Activated T-helper 2 cell treated with anti-CD3 and anti-CD28 coated beads, Interferon-gamma antibody, Interleukin-2, Interleukin-4, amounts not matched to agents 10 μg/mL and 5 μg/mL and 100 μg/mL, durations not matched to agents 14 hours and 24 hours and 36 hours (primary cell): ENCODE measurements around the gene LRFN4. TPM values are rescaled to one million over a fixed set of nuclear protein-coding genes. Genes with fewer than 3 reads are reported as not detected.
"Not testable (repeated sequence)": the region's sequence is repeated elsewhere in the genome, so short reads cannot be mapped to it uniquely, and the experiment has no call there.

Experiments used
- DNase-seq: peaks from one replicate; pipeline ENCODE4 v3.0.0; 2021; ENCODE audit warnings: low spot score
- H3K27ac Mint-ChIP-seq: one replicate; pipeline ENCODE4 v1.8.0; 2021; ENCODE audit warnings: mixed read lengths
- H3K27me3 Mint-ChIP-seq: one replicate; pipeline ENCODE4 v1.8.0; 2021; ENCODE audit warnings: low read depth, mixed read lengths
- H3K36me3 Mint-ChIP-seq: one replicate; pipeline ENCODE4 v1.8.0; 2021; ENCODE audit warnings: low read depth, mixed read lengths
- H3K4me1 Mint-ChIP-seq: one replicate; pipeline ENCODE4 v1.8.0; 2021; ENCODE audit warnings: low read depth, mixed read lengths
- H3K4me3 Mint-ChIP-seq: one replicate; pipeline ENCODE4 v1.8.0; 2021; ENCODE audit warnings: low read depth, mild to moderate bottlenecking, moderate library complexity, mixed read lengths
- H3K9me3 Mint-ChIP-seq: one replicate; pipeline ENCODE4 v1.8.0; 2021; ENCODE audit warnings: mixed read lengths
- intact Hi-C: fragments of 100-400 bp; cut with micrococcal nuclease; formaldehyde crosslinking; loops from one replicate; pipeline ENCODE4 v1.15.1; 2023
- total RNA-seq: library from RNA; stranded (reverse); gene quantifications from 2 replicates; pipeline ENCODE4 v1.2.3, GENCODE V29; 2022

Gene LRFN4
- 48.9 and 50.3 TPM in 2 replicates for total RNA-seq

- peak within 1 kb of the TSS; percentile 92 for H3K4me3 Mint-ChIP-seq
- H3K9me3 Mint-ChIP-seq = no peaks in the 10 kb centered on the region
- peak within 1 kb of the TSS; percentile 94 for H3K27ac Mint-ChIP-seq
- DNase-seq = no peak
- no peaks in the 10 kb centered on the region for H3K36me3 Mint-ChIP-seq
- H3K4me1 Mint-ChIP-seq = peaks cover 8% of the 10 kb centered on the region
- intact Hi-C loops = loop anchor here (2.0 kb wide), 2 partner anchors 14 to 102 kb away; partner anchors contain the start of genes PC and RCE1
- H3K27me3 Mint-ChIP-seq = no peaks in the 10 kb centered on the region
These were observed at the start of gene LRFN4 for GRCh38 chr11:66856496-66857233. TSS of gene LRFN4 (plus strand) at chr11:66857064. CDS start at chr11:66857745, 681 bp downstream.

- DNase-seq = no peak
- intact Hi-C loops = no loop called here
- no peak overlapping the region for H3K4me3 Mint-ChIP-seq
- H3K27me3 Mint-ChIP-seq = no peaks in the 10 kb centered on the region
- H3K9me3 Mint-ChIP-seq = no peaks in the 10 kb centered on the region
- H3K36me3 Mint-ChIP-seq = no peaks in the 10 kb centered on the region
- no peak overlapping the region for H3K27ac Mint-ChIP-seq
- H3K4me1 Mint-ChIP-seq = peaks cover 2% of the 10 kb centered on the region
These were observed 47.3 kb upstream of the LRFN4 start for GRCh38 chr11:66809592-66809991.

GRCh38 chr11:66810576-66811185 lies 46.2 kb upstream of the LRFN4 start:
- no peak for DNase-seq
- Mint-ChIP-seq H3K4me3 (no peak overlapping the region), H3K27me3 (no peaks in the 10 kb centered on the region), H3K36me3 (no peaks in the 10 kb centered on the region), H3K27ac (no peak overlapping the region), H3K4me1 (peaks cover 7% of the 10 kb centered on the region), H3K9me3 (no peaks in the 10 kb centered on the region)
- intact Hi-C loops = loop anchor here (10.0 kb wide), 1 partner anchor 56 kb away; no protein-coding TSS in a partner anchor

- intact Hi-C loops = loop anchor here (10.0 kb wide), 1 partner anchor 60 kb away; no protein-coding TSS in a partner anchor
- no peak overlapping the region for H3K27ac Mint-ChIP-seq
These were observed 42.2 kb upstream of the LRFN4 start for GRCh38 chr11:66814678-66815077.

GRCh38 chr11:66815646-66816045 lies 41.2 kb upstream of the LRFN4 start:
- H3K27ac Mint-ChIP-seq = no peak overlapping the region
- intact Hi-C loops = loop anchor here (10.0 kb wide), 1 partner anchor 61 kb away; no protein-coding TSS in a partner anchor
- no peak for DNase-seq
- H3K27me3 Mint-ChIP-seq = no peaks in the 10 kb centered on the region
- peaks cover 7% of the 10 kb centered on the region for H3K4me1 Mint-ChIP-seq
- H3K4me3 Mint-ChIP-seq = no peak overlapping the region
- H3K36me3 Mint-ChIP-seq = no peaks in the 10 kb centered on the region
- no peaks in the 10 kb centered on the region for H3K9me3 Mint-ChIP-seq

More at GRCh38 chr11:66814678-66815077, 42.2 kb upstream of the LRFN4 start:
- no peak for DNase-seq
- no peaks in the 10 kb centered on the region for H3K36me3 Mint-ChIP-seq
- H3K4me1 Mint-ChIP-seq = peaks cover 7% of the 10 kb centered on the region
- no peaks in the 10 kb centered on the region for H3K9me3 Mint-ChIP-seq
- H3K4me3 Mint-ChIP-seq = no peak overlapping the region
- H3K27me3 Mint-ChIP-seq = no peaks in the 10 kb centered on the region

- H3K9me3 Mint-ChIP-seq = no peaks in the 10 kb centered on the region
- peaks cover 7% of the 10 kb centered on the region for H3K4me1 Mint-ChIP-seq
- no peak overlapping the region for H3K4me3 Mint-ChIP-seq
- no peaks in the 10 kb centered on the region for H3K36me3 Mint-ChIP-seq
- no peak overlapping the region for H3K27ac Mint-ChIP-seq
- intact Hi-C loops = loop anchor here (10.0 kb wide), 1 partner anchor 64 kb away; no protein-coding TSS in a partner anchor
- no peak for DNase-seq
- no peaks in the 10 kb centered on the region for H3K27me3 Mint-ChIP-seq
These were observed 38.5 kb upstream of the LRFN4 start for GRCh38 chr11:66818231-66818955.

GRCh38 chr11:66820381-66820780 lies 36.5 kb upstream of the LRFN4 start:
- H3K36me3 Mint-ChIP-seq = no peaks in the 10 kb centered on the region
- no peak overlapping the region for H3K4me3 Mint-ChIP-seq
- peaks cover 4% of the 10 kb centered on the region for H3K4me1 Mint-ChIP-seq
- no peaks in the 10 kb centered on the region for H3K9me3 Mint-ChIP-seq
- intact Hi-C loops = no loop called here
- H3K27me3 Mint-ChIP-seq = no peaks in the 10 kb centered on the region
- H3K27ac Mint-ChIP-seq = no peak overlapping the region
- DNase-seq = no peak

GRCh38 chr11:66820901-66821300 lies 36.0 kb upstream of the LRFN4 start:
- H3K27me3 Mint-ChIP-seq = no peaks in the 10 kb centered on the region
- H3K4me3 Mint-ChIP-seq = no peak overlapping the region
- intact Hi-C loops = no loop called here
- no peaks in the 10 kb centered on the region for H3K4me1 Mint-ChIP-seq
- no peaks in the 10 kb centered on the region for H3K36me3 Mint-ChIP-seq
- H3K27ac Mint-ChIP-seq = no peak overlapping the region
- DNase-seq = no peak
- H3K9me3 Mint-ChIP-seq = no peaks in the 10 kb centered on the region

GRCh38 chr11:66823700-66824099 lies 33.2 kb upstream of the LRFN4 start:
- Mint-ChIP-seq H3K4me3 (no peak overlapping the region), H3K4me1 (no peaks in the 10 kb centered on the region), H3K9me3 (no peaks in the 10 kb centered on the region), H3K27me3 (no peaks in the 10 kb centered on the region), H3K27ac (no peak overlapping the region), H3K36me3 (peaks cover 5% of the 10 kb centered on the region)
- DNase-seq = no peak
- intact Hi-C loops = no loop called here

- not testable (repeated sequence) for H3K9me3 Mint-ChIP-seq, H3K4me3 Mint-ChIP-seq, H3K4me1 Mint-ChIP-seq
These were observed 32.3 kb upstream of the LRFN4 start for GRCh38 chr11:66824573-66824972.

GRCh38 chr11:66834539-66834845 lies 22.4 kb upstream of the LRFN4 start:
- no peak overlapping the region for H3K4me3 Mint-ChIP-seq
- H3K9me3 Mint-ChIP-seq = no peaks in the 10 kb centered on the region
- H3K36me3 Mint-ChIP-seq = peaks cover 19% of the 10 kb centered on the region
- no peaks in the 10 kb centered on the region for H3K27me3 Mint-ChIP-seq
- H3K27ac Mint-ChIP-seq = no peak overlapping the region
- H3K4me1 Mint-ChIP-seq = peaks cover 6% of the 10 kb centered on the region
- DNase-seq = no peak
- intact Hi-C loops = loop anchor here (1.0 to 10.0 kb wide), 3 partner anchors 90 to 270 kb away; partner anchors contain the start of gene CTSF

More at GRCh38 chr11:66824573-66824972, 32.3 kb upstream of the LRFN4 start:
- H3K27me3 Mint-ChIP-seq, H3K27ac Mint-ChIP-seq, intact Hi-C loops, DNase-seq, H3K36me3 Mint-ChIP-seq: not testable (repeated sequence)

GRCh38 chr11:66834943-66835342 lies 21.9 kb upstream of the LRFN4 start:
- Mint-ChIP-seq H3K27ac (no peak overlapping the region), H3K9me3 (no peaks in the 10 kb centered on the region), H3K4me1 (peaks cover 7% of the 10 kb centered on the region), H3K27me3 (no peaks in the 10 kb centered on the region), H3K4me3 (no peak overlapping the region), H3K36me3 (peaks cover 19% of the 10 kb centered on the region)
- no peak for DNase-seq
- intact Hi-C loops = loop anchor here (1.0 to 10.0 kb wide), 3 partner anchors 90 to 270 kb away; partner anchors contain the start of gene CTSF
